Measurements from ENCODE around the gene E2F4. TPM values are rescaled to one million over a fixed set of nuclear protein-coding genes. Genes with fewer than 3 reads are reported as not detected.

E2F4 gene
- total RNA-seq, 1 experiment from 2014 or later, result 81.0 TPM

GRCh38 chr16:67169011-67169451, 22.9 kb upstream of the E2F4 start:
- TF ChIP-seq CTCF (IDR thresholded peaks at IDR 0.05; ENCODE audit: unreplicated experiment), result no peak
- H3K36me3 Mint-ChIP-seq (ENCODE audit: insufficient read depth, unreplicated experiment), result peaks cover 4% of the 10 kb centered on the region
- intact Hi-C loops (cut with micrococcal nuclease), result no loop called here
- BruUV-seq (replicated peaks), result no TSS peak
- ChIA-PET CTCF (interaction anchor here (0.6 to 1.4 kb wide), 4 partner anchors 38 to 269 kb away, joined by 3 to 4 read pairs (median 3); no protein-coding TSS in a partner anchor), POLR2A (interaction anchor here (0.6 to 2.1 kb wide), 4 partner anchors 9 to 223 kb away, joined by 3 to 18 read pairs (median 4); partner anchors contain the start of genes FBXL8, MATCAP1 and TRADD)
- no peaks in the 10 kb centered on the region for H3K9me3 Mint-ChIP-seq (ENCODE audit: unreplicated experiment)
- H3K27me3 Mint-ChIP-seq (ENCODE audit: insufficient read depth, unreplicated experiment), result no peaks in the 10 kb centered on the region
- no peak for DNase-seq (ENCODE audit: unreplicated experiment)
- H3K4me3 Mint-ChIP-seq (ENCODE audit: unreplicated experiment), result peak overlapping the region; percentile 83
- peaks cover 32% of the 10 kb centered on the region for H3K4me1 Mint-ChIP-seq (ENCODE audit: insufficient read depth, unreplicated experiment)
- no peak overlapping the region for H3K27ac Mint-ChIP-seq (ENCODE audit: low read depth, unreplicated experiment)

DNA sequence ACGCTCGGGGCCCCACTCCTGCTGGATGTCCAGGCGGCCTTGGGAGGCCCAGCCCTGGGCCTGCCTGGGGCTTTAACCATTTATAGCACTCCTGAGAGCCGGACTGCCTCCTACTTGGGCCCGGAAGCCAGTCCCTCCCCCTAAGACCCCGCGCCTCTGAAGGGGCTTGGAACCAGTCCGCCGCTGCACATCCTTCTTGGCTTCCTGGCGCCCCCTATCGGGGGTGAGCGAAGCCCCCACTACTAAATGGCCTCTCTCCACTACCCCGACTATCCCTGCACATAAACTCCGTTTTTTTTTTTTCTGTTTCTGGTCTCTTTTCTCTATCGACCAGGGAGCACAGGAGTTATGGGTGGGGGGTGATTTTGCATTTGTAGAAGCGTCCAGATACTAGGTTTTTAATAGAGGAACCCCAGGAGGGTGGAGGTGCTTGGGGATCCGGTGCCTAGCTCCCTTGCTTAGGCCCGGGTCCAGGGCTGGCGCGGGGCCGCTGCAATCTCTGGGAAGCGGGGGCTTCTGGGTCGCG, 22.2 kb upstream of the E2F4 start:
- TF ChIP-seq CTCF (IDR thresholded peaks at IDR 0.05; ENCODE audit: unreplicated experiment), result peak; percentile 30

DNA sequence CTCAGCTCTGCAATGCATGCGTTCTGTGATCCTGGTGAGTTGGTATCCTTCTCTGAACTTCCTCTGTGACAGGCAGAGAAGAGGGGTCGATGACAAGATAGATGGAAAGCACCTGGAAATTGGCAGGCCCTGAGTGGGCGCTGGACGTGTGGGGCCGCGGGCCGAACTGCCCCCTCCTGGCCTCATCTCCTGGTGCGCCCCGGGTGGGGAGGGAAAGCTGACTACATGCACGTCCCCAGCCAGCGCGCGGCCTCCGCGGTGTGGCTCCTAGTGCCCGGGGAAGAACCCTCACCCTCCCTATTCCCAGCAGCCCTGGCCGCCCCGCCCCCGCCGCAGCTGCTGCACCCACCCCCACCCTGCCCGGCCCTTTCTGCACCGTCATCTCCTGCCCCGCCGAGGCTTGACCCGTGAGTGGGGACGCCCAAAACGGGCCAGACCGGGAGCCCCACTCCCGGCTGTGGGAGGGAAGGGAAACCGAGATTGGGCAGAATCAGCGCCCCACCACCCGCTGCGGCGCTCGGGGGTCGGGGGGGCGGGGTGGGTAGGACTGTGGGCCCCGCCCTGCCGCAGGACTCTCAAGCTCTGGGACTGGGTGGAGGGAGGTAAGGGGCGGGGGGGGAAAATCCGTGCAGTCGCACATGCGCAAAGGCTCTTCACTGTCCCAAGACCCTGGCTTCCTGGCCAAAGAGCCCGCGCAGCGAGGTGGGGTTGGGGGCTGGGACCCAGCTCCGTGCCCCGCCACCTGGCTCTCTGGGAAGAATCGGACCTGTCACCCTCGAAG, 21.6 kb upstream of the E2F4 start, which contains the start of gene NOL3:
TSS of gene NOL3 (plus strand) at position 371 of the 781 bp plus-strand sequence.
- BruUV-seq (replicated peaks), result no TSS peak
- Mint-ChIP-seq H3K27me3 (ENCODE audit: insufficient read depth, unreplicated experiment) (no peaks in the 10 kb centered on the region), H3K4me1 (ENCODE audit: insufficient read depth, unreplicated experiment) (peaks cover 34% of the 10 kb centered on the region), H3K36me3 (ENCODE audit: insufficient read depth, unreplicated experiment) (peaks cover 11% of the 10 kb centered on the region), H3K27ac (ENCODE audit: low read depth, unreplicated experiment) (peak within 1 kb of the TSS; percentile 90), H3K9me3 (ENCODE audit: unreplicated experiment) (no peaks in the 10 kb centered on the region), H3K4me3 (ENCODE audit: unreplicated experiment) (peak within 1 kb of the TSS; percentile 83)
- intact Hi-C loops (cut with micrococcal nuclease), result loop anchor here (1.0 kb wide), 1 partner anchor 9 kb away; no protein-coding TSS in a partner anchor
- ChIA-PET CTCF (interaction anchor here (0.7 to 1.4 kb wide), 5 partner anchors 11 to 208 kb away, joined by 3 to 4 read pairs (median 3); partner anchors contain the start of genes FBXL8, TMEM208 and TRADD), POLR2A (interaction anchor here (0.7 to 2.8 kb wide), 15 partner anchors 8 to 1067 kb away, joined by 3 to 51 read pairs (median 4); partner anchors contain the start of genes ELMO3, FBXL8, MATCAP1 and PDP2)
- peak; percentile 77 for DNase-seq (ENCODE audit: unreplicated experiment)
- TF ChIP-seq CTCF (IDR thresholded peaks at IDR 0.05; ENCODE audit: unreplicated experiment), result no peak

More for the DNA sequence above, 22.2 kb upstream of the E2F4 start:
- DNase-seq (ENCODE audit: unreplicated experiment), result no peak
- peaks cover 32% of the 10 kb centered on the region for H3K4me1 Mint-ChIP-seq (ENCODE audit: insufficient read depth, unreplicated experiment)
- no TSS peak for BruUV-seq (replicated peaks)
- ChIA-PET CTCF (interaction anchor here (0.7 to 1.4 kb wide), 5 partner anchors 20 to 270 kb away, joined by 3 to 4 read pairs (median 3); partner anchors contain the start of gene TMEM208), POLR2A (interaction anchor here (0.7 to 2.8 kb wide), 13 partner anchors 9 to 1067 kb away, joined by 3 to 51 read pairs (median 4); partner anchors contain the start of genes ELMO3, FBXL8, MATCAP1 and PDP2)
- no peaks in the 10 kb centered on the region for H3K27me3 Mint-ChIP-seq (ENCODE audit: insufficient read depth, unreplicated experiment)
- no peaks in the 10 kb centered on the region for H3K9me3 Mint-ChIP-seq (ENCODE audit: unreplicated experiment)
- peak overlapping the region; percentile 83 for H3K4me3 Mint-ChIP-seq (ENCODE audit: unreplicated experiment)
- H3K27ac Mint-ChIP-seq (ENCODE audit: low read depth, unreplicated experiment), result peak overlapping the region; percentile 90
- H3K36me3 Mint-ChIP-seq (ENCODE audit: insufficient read depth, unreplicated experiment), result peaks cover 5% of the 10 kb centered on the region
- intact Hi-C loops (cut with micrococcal nuclease), result loop anchor here (1.0 kb wide), 1 partner anchor 8 kb away; no protein-coding TSS in a partner anchor

Measured in MCF 10A (cell line).